PC-9 (cell line): ENCODE measurements around the gene CFAP73. TPM values are rescaled to one million over a fixed set of nuclear protein-coding genes. Genes with fewer than 3 reads are reported as not detected.

Source experiments
- BruUV-seq: library from RNA; stranded (reverse); fragments of 400-500 nt; replicated peaks from 2 replicates; lab custom pipeline; 2021; lab: Mats Ljungman, UMichigan
- CTCF ChIA-PET: fragments of 300-600 bp; sonication (Branson Sonifier 250); formaldehyde crosslinking; loops from one replicate; lab custom pipeline; 2022; ENCODE audit warnings: antibody characterized with exemption; lab: Charles Lee
- POLR2A ChIA-PET: fragments of 300-600 bp; sonication (Branson Sonifier 250); formaldehyde crosslinking; loops from one replicate; lab custom pipeline; 2022; ENCODE audit warnings: antibody characterized with exemption; ENCODE audit not compliant: unreplicated experiment; lab: Charles Lee
- DNase-seq, 2 experiments: peaks; one replicate each; pipeline versions ENCODE4 v3.0.0 to v3.0.0-alpha.2; 2015 to 2022; ENCODE audit warnings: mixed read lengths in 1 of 2
- H2AFZ ChIP-seq: fragments of 200-600 bp; sonication (generic); 2 replicates; pipeline ENCODE4 v1.8.1; 2017; ENCODE audit warnings: antibody characterized with exemption
- H3F3A ChIP-seq: fragments of 200-600 bp; sonication (generic); 2 replicates; pipeline ENCODE4 v1.8.1; 2017; ENCODE audit warnings: antibody characterized with exemption, mild to moderate bottlenecking, low read depth; ENCODE audit not compliant: insufficient read depth
- H3K27ac ChIP-seq: fragments of 200-600 bp; sonication (generic); 2 replicates; pipeline ENCODE4 v1.6.1; 2016; ENCODE audit warnings: mixed run types
- H3K27me3 ChIP-seq: fragments of 200-600 bp; sonication (generic); 2 replicates; pipeline ENCODE4 v1.6.1; 2016; ENCODE audit warnings: low read depth, mixed run types; ENCODE audit not compliant: insufficient read depth
- H3K36me3 ChIP-seq: fragments of 200-600 bp; sonication (generic); 2 replicates; pipeline ENCODE4 v1.6.1; 2016; ENCODE audit warnings: low read depth, mixed run types
- H3K4me1 ChIP-seq: fragments of 200-600 bp; sonication (generic); replicated peaks from 2 replicates; pipeline ENCODE4 v1.6.1; 2016; ENCODE audit warnings: mixed run types; ENCODE audit not compliant: insufficient read depth
- H3K4me2 ChIP-seq: fragments of 200-600 bp; sonication (generic); 2 replicates; pipeline ENCODE4 v1.6.1; 2017; ENCODE audit warnings: mixed run types
- H3K4me3 ChIP-seq: fragments of 200-600 bp; sonication (generic); 2 replicates; pipeline ENCODE4 v1.6.1; 2016; ENCODE audit warnings: mixed run types
- H3K79me2 ChIP-seq: fragments of 200-600 bp; sonication (generic); 2 replicates; pipeline ENCODE4 v1.6.1; 2017; ENCODE audit warnings: low read depth, mixed run types
- H3K9me2 ChIP-seq: fragments of 200-600 bp; sonication (generic); 2 replicates; pipeline ENCODE4 v1.8.1; 2017; ENCODE audit warnings: mild to moderate bottlenecking; ENCODE audit not compliant: insufficient read depth
- H3K9me3 ChIP-seq: fragments of 200-600 bp; sonication (generic); 2 replicates; pipeline ENCODE4 v1.8.1; 2016; ENCODE audit warnings: low read depth; ENCODE audit not compliant: insufficient read depth
- H4K20me1 ChIP-seq: fragments of 200-600 bp; sonication (generic); 2 replicates; pipeline ENCODE4 v1.8.1; 2017; ENCODE audit not compliant: insufficient read depth
- EZH2 ChIP-seq: fragments of 200-600 bp; sonication (generic); IDR thresholded peaks from 2 replicates; pipeline ENCODE4 v1.8.0; 2017; ENCODE audit warnings: antibody characterized with exemption, low read depth
- intact Hi-C: fragments of 100-400 bp; cut with micrococcal nuclease; formaldehyde crosslinking; loops from one replicate; pipeline ENCODE4 v1.10.0; 2022; ENCODE audit not compliant: unreplicated experiment
- total RNA-seq: library from RNA; stranded (reverse); gene quantifications from 2 replicates; pipeline ENCODE4 v1.2.3, GENCODE V29; 2021
- TF ChIP-seq, protein P1 (sequence below): fragments of 200-600 bp; sonication (generic); conservative IDR thresholded peaks from 2 replicates; pipeline ENCODE4 v1.6.1; 2017; ENCODE audit warnings: mixed run types, antibody characterized with exemption, mild to moderate bottlenecking, moderate library complexity

Gene CFAP73
- total RNA-seq, 1 experiment from 2014 or later, result 1.9 TPM

DNA sequence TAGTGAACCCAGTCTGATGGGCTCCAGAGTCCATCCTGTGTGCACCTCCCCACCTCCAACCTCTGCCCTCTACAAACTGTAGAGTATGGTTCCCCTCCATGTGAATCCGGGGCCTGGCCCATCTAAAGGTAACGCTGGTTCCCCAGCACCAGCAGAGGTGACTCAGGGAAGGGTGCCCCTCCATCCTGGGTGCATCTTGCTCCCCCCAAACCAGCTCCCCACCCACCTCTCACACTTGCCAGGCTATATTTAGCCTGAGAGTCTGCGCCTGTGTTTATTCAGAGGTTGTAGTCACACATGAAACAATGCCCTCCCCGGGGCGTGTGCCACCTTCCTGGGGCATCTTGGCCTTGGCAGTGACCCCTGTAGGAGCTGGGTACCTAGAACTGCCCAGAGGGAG, 40.2 kb upstream of the CFAP73 start:
- H3K4me1 ChIP-seq, result no peaks in the 10 kb centered on the region
- H3K27ac ChIP-seq, result no peak overlapping the region
- H3K27me3 ChIP-seq, result no peaks in the 10 kb centered on the region
- H3F3A ChIP-seq, result no peaks in the 10 kb centered on the region
- H3K4me2 ChIP-seq, result no peak overlapping the region
- CTCF ChIA-PET, result interaction anchor here (0.7 kb wide), 1 partner anchor 12 kb away, joined by 10 read pairs; no protein-coding TSS in a partner anchor
- H3K9me3 ChIP-seq, result no peaks in the 10 kb centered on the region
- H3K9me2 ChIP-seq, result no peaks in the 10 kb centered on the region
- no peak overlapping the region for H3K4me3 ChIP-seq
- no peak overlapping the region for H2AFZ ChIP-seq
- H3K79me2 ChIP-seq, result no peaks in the 10 kb centered on the region
- POLR2A ChIA-PET, result no interaction called here
- no peaks in the 10 kb centered on the region for H3K36me3 ChIP-seq
- TF ChIP-seq EZH2, result no peak
- TF ChIP-seq, protein P1, sequence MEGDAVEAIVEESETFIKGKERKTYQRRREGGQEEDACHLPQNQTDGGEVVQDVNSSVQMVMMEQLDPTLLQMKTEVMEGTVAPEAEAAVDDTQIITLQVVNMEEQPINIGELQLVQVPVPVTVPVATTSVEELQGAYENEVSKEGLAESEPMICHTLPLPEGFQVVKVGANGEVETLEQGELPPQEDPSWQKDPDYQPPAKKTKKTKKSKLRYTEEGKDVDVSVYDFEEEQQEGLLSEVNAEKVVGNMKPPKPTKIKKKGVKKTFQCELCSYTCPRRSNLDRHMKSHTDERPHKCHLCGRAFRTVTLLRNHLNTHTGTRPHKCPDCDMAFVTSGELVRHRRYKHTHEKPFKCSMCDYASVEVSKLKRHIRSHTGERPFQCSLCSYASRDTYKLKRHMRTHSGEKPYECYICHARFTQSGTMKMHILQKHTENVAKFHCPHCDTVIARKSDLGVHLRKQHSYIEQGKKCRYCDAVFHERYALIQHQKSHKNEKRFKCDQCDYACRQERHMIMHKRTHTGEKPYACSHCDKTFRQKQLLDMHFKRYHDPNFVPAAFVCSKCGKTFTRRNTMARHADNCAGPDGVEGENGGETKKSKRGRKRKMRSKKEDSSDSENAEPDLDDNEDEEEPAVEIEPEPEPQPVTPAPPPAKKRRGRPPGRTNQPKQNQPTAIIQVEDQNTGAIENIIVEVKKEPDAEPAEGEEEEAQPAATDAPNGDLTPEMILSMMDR, result no peak
- BruUV-seq, result no TSS peak
- intact Hi-C loops, result no loop called here
- H4K20me1 ChIP-seq, result no peaks in the 10 kb centered on the region
- DNase-seq, result no peak

DNA sequence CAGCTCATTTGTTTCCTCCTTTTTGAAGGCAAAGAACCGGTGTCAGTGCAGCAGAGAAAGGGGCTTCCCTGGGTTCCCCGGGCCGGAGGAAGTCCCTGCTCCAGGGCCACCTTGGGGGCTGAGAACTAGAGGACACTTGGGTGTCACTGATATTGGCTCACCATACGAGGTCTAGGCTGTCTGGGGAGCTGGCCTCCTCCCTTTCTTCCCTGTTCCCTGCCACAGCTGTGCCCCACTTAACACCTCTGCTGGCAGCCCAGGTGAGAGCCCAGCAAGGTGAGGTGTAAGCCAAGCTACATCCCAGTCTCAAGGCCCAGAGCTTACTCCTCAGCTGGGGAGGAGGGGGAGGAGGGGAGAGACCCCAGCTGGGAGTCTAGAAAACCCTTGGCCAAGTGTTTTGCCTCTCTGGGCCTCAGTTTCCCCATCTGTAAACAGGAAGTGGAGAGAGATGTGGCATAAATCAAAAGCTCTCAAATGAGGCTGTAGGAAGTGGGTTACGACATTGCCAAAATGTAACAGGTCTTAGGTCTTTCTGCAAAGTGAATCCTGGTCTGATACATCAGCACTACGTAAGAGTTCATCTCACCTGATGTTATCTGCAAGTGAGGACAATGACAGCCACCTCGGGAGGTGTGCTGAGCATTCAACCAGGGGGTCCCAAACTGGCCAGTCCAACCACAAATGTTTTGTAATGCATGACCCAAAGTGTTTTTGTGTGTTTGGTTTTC, 39.5 kb upstream of the CFAP73 start:
- H4K20me1 ChIP-seq, result no peaks in the 10 kb centered on the region
- no peaks in the 10 kb centered on the region for H3K4me1 ChIP-seq
- no TSS peak for BruUV-seq
- H2AFZ ChIP-seq, result no peak overlapping the region
- H3K79me2 ChIP-seq, result no peaks in the 10 kb centered on the region
- H3K4me3 ChIP-seq, result no peak overlapping the region
- H3F3A ChIP-seq, result no peaks in the 10 kb centered on the region
- no peaks in the 10 kb centered on the region for H3K9me2 ChIP-seq
- DNase-seq, result no peak
- CTCF ChIA-PET, result no interaction called here
- no peaks in the 10 kb centered on the region for H3K9me3 ChIP-seq
- intact Hi-C loops, result no loop called here
- no peak overlapping the region for H3K4me2 ChIP-seq
- H3K36me3 ChIP-seq, result no peaks in the 10 kb centered on the region
- no peak for TF ChIP-seq EZH2
- TF ChIP-seq, protein P1, result no peak
- POLR2A ChIA-PET, result no interaction called here
- no peak overlapping the region for H3K27ac ChIP-seq
- no peaks in the 10 kb centered on the region for H3K27me3 ChIP-seq

DNA sequence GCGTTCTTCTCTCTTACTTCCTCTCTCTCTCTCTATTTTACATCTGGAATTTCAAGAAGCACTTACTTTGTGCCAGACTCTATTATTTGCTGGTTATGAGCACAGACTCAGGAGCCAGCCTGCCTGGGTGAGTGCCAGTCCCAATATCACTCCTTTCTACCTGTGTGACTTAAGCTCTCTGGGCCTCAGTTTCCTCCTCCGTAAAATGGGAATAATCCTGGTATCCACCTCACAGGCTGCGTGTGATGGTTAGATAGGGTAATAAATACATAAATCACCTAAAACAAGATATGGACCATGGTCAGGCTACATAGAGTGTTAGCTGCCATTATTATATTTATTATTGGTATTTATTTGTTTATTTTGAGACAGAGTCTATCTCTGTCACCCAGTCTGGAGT, 38.3 kb upstream of the CFAP73 start:
- H3K27ac ChIP-seq, result no peak overlapping the region
- H3K79me2 ChIP-seq, result no peaks in the 10 kb centered on the region
- CTCF ChIA-PET, result no interaction called here
- H3K9me2 ChIP-seq, result no peaks in the 10 kb centered on the region
- TF ChIP-seq EZH2, result no peak
- TF ChIP-seq, protein P1, result no peak
- no peak overlapping the region for H3K4me3 ChIP-seq
- no peaks in the 10 kb centered on the region for H3F3A ChIP-seq
- H3K9me3 ChIP-seq, result no peaks in the 10 kb centered on the region
- no peaks in the 10 kb centered on the region for H3K4me1 ChIP-seq
- no peaks in the 10 kb centered on the region for H3K36me3 ChIP-seq
- no peak for DNase-seq
- intact Hi-C loops, result no loop called here
- BruUV-seq, result no TSS peak
- no peak overlapping the region for H3K4me2 ChIP-seq
- no peaks in the 10 kb centered on the region for H3K27me3 ChIP-seq
- H4K20me1 ChIP-seq, result no peaks in the 10 kb centered on the region
- H2AFZ ChIP-seq, result no peak overlapping the region
- POLR2A ChIA-PET, result no interaction called here
